Measurements from ENCODE around the gene SHC2. TPM values are rescaled to one million over a fixed set of nuclear protein-coding genes. Genes with fewer than 3 reads are reported as not detected.
"Not testable (repeated sequence)": the region's sequence is repeated elsewhere in the genome, so short reads cannot be mapped to it uniquely, and the experiment has no call there.

Gene SHC2
- total and polyA plus RNA-seq, 2 donors (not counting 3 experiments of a cell fraction or from before 2014, with no cell fraction given) = 7.5 to 11.8 TPM

DNA sequence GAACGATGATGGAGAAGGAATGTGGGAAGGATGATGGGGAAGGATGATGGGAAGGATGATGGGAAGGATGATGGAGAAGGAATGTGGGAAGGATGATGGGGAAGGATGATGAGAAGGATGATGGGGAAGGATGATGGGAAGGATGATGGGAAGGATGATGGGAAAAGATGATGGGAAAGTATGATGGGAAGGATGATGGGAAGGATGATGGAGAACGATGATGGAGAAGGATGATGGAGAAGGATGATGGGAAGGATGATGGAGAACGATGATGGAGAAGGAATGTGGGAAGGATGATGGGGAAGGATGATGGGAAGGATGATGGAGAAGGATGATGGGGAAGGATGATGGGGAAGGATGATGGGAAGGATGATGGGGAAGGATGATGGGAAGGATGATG, 20.3 kb upstream of the SHC2 start:
- H3K4me2 ChIP-seq (ENCODE audit: insufficient read depth, low read length); POLR2A ChIA-PET; H3K36me3 ChIP-seq (ENCODE audit: control insufficient read depth in 2 of 2, extremely low read depth in 1 of 2, insufficient read depth in 2 of 2, low read length in 2 of 2); H3K9me1 ChIP-seq (replicated peaks; ENCODE audit: control insufficient read depth, extremely low read depth, insufficient read depth, low read length); H3K4me1 ChIP-seq (ENCODE audit: control insufficient read depth, extremely low read depth, insufficient read depth, low read length); H2AFZ ChIP-seq (ENCODE audit: low read depth, low read length); H3K27me3 ChIP-seq (ENCODE audit: control insufficient read depth in 2 of 2, insufficient read depth in 2 of 2, low read length in 2 of 2); CTCF ChIA-PET; FAIRE-seq; BruUV-seq (replicated peaks); H4K20me1 ChIP-seq (replicated peaks; ENCODE audit: control insufficient read depth, extremely low read depth, insufficient read depth, low read length); H3K27ac ChIP-seq (ENCODE audit: insufficient read depth, low read depth, low read length); H3K79me2 ChIP-seq (ENCODE audit: control insufficient read depth, insufficient read depth, low read length); H3K4me3 ChIP-seq (replicated peaks in 1 of 3; ENCODE audit: insufficient read depth in 1 of 3, low read depth in 1 of 3, low read length in 3 of 3); H3K9ac ChIP-seq (replicated peaks; ENCODE audit: extremely low read depth, insufficient read depth, low read length); DNase-seq (ENCODE audit: low read depth, low spot score); H3K9me3 ChIP-seq (replicated peaks; ENCODE audit: control insufficient read depth, insufficient read depth, low read length); dilution Hi-C loops (cut with MboI; ENCODE audit: extremely low pct_ligation_motif_present, low sequenced_read_pairs): not testable (repeated sequence)
- intact Hi-C loops (cut with micrococcal nuclease) = loop anchor here (10.0 kb wide), 1 partner anchor 96 kb away; no protein-coding TSS in a partner anchor

DNA sequence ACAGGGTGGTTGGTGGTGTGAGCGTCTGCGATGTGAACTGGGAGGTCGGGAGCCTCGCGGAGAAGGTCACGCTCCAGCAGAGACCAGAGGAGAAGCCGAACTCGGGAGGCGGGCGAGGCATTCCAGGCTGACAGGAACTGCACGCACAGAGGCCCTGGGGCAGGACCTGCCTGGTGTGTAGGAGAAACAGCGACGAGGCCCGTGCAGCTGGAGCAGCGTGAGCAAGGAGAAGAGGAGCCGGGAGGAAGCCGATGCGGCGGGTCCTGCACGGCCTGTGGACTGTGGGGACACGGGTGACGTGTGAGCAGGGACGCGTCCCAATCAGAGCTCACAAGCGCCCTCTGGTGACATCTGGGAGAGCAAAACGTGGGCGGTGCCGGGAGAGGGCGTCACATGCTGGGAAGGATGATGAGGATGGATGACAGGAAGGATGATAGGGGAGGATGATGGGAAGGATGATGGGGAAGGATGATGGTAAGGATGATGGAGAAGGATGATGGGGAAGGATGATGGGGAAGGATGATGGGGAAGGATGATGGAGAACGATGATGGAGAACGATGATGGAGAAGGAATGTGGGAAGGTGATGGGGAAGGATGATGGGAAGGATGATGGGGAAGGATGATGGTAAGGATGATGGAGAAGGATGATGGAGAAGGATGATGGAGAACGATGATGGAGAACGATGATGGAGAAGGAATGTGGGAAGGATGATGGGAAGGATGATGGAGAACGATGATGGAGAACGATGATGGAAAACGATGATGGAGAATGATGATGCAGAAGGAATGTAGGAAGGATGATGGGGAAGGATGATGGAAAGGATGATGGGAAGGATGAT, 19.4 kb upstream of the SHC2 start:
- no peaks in the 10 kb centered on the region for H3K27me3 ChIP-seq (ENCODE audit: control insufficient read depth in 2 of 2, insufficient read depth in 2 of 2, low read length in 2 of 2)
- no TSS peak for BruUV-seq (replicated peaks)
- no peak overlapping the region for H3K27ac ChIP-seq (ENCODE audit: insufficient read depth, low read depth, low read length)
- TF ChIP-seq POLR2A (IDR thresholded peaks at IDR 0.05; ENCODE audit: low read depth, low read length) = no peak
- TF ChIP-seq CTCF (IDR thresholded peaks at IDR 0.05; ENCODE audit: extremely low read depth in 1 of 2, insufficient read depth in 1 of 2, low read depth in 1 of 2, low read length in 2 of 2) = peak; percentile 35 to 62
- H4K20me1 ChIP-seq (replicated peaks; ENCODE audit: control insufficient read depth, extremely low read depth, insufficient read depth, low read length) = no peaks in the 10 kb centered on the region
- peak; percentile 55 for DNase-seq (ENCODE audit: low read depth, low spot score)
- H3K4me1 ChIP-seq (ENCODE audit: control insufficient read depth, extremely low read depth, insufficient read depth, low read length) = no peaks in the 10 kb centered on the region
- no peaks in the 10 kb centered on the region for H3K9me1 ChIP-seq (replicated peaks; ENCODE audit: control insufficient read depth, extremely low read depth, insufficient read depth, low read length)
- H3K9ac ChIP-seq (replicated peaks; ENCODE audit: extremely low read depth, insufficient read depth, low read length) = no peak overlapping the region
- H3K4me3 ChIP-seq (replicated peaks in 1 of 3; ENCODE audit: insufficient read depth in 1 of 3, low read depth in 1 of 3, low read length in 3 of 3) = no peak overlapping the region
- POLR2A ChIA-PET = no interaction called here
- H3K4me2 ChIP-seq (ENCODE audit: insufficient read depth, low read length) = no peak overlapping the region
- CTCF ChIA-PET = interaction anchor here (0.6 to 2.0 kb wide), 12 partner anchors 15 to 254 kb away, joined by 3 to 10 read pairs (median 3); partner anchors contain the start of gene TPGS1
- peaks cover 6% of the 10 kb centered on the region for H3K9me3 ChIP-seq (replicated peaks; ENCODE audit: control insufficient read depth, insufficient read depth, low read length)
- no peaks in the 10 kb centered on the region for H3K36me3 ChIP-seq (ENCODE audit: control insufficient read depth in 2 of 2, extremely low read depth in 1 of 2, insufficient read depth in 2 of 2, low read length in 2 of 2)
- intact Hi-C loops (cut with micrococcal nuclease) (loop anchor here (10.0 kb wide), 1 partner anchor 95 kb away; no protein-coding TSS in a partner anchor), dilution Hi-C loops (cut with MboI; ENCODE audit: extremely low pct_ligation_motif_present, low sequenced_read_pairs) (no loop called here)
- H2AFZ ChIP-seq (ENCODE audit: low read depth, low read length) = peak overlapping the region; percentile 46
- H3K79me2 ChIP-seq (ENCODE audit: control insufficient read depth, insufficient read depth, low read length) = no peaks in the 10 kb centered on the region
- FAIRE-seq = peak; percentile 72

Measured in endothelial cell of umbilical vein (primary cell).